ENCODE results near the gene ZNF579. TPM values are rescaled to one million over a fixed set of nuclear protein-coding genes. Genes with fewer than 3 reads are reported as not detected.
A peak's percentile ranks its signal among the peaks of the same experiment; 100 is the strongest.

ZNF579 gene
- total RNA-seq, 1 donor from 2014 or later, result 12.7 TPM

DNA sequence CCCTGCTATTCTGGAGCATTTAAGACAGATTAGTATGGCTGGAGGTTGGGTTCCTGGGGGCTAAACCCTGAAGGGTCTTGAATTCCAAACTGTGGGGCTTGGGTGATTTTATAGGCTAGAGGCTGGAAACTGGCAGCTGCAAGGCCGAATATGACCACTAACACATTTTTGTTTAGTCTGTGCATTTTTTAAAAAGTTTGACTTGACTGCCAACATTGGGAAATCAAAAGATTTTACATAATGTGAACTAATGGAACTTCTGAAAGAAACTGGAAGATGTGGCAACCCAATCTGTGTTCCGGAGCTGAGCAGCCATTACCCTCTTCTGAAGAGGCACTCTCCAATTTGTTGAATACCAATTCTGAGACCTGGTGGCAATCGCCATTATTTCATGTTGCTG, 38.6 kb upstream of the ZNF579 start:
- Histone ChIP-seq H3K9me3 (no peaks in the 10 kb centered on the region), H3K36me3 (peaks cover 43% of the 10 kb centered on the region), H3K4me3 (no peak overlapping the region), H3K27me3 (ENCODE audit: low read depth) (no peaks in the 10 kb centered on the region), H3K27ac (no peak overlapping the region), H3K4me1 (peaks cover 32% of the 10 kb centered on the region)
- DNase-seq, result no peak
- no peak for ATAC-seq
- intact Hi-C loops (cut with DNase I), result no loop called here
- TF ChIP-seq, protein P1, sequence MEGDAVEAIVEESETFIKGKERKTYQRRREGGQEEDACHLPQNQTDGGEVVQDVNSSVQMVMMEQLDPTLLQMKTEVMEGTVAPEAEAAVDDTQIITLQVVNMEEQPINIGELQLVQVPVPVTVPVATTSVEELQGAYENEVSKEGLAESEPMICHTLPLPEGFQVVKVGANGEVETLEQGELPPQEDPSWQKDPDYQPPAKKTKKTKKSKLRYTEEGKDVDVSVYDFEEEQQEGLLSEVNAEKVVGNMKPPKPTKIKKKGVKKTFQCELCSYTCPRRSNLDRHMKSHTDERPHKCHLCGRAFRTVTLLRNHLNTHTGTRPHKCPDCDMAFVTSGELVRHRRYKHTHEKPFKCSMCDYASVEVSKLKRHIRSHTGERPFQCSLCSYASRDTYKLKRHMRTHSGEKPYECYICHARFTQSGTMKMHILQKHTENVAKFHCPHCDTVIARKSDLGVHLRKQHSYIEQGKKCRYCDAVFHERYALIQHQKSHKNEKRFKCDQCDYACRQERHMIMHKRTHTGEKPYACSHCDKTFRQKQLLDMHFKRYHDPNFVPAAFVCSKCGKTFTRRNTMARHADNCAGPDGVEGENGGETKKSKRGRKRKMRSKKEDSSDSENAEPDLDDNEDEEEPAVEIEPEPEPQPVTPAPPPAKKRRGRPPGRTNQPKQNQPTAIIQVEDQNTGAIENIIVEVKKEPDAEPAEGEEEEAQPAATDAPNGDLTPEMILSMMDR (IDR thresholded peaks at IDR 0.05), result no peak

DNA sequence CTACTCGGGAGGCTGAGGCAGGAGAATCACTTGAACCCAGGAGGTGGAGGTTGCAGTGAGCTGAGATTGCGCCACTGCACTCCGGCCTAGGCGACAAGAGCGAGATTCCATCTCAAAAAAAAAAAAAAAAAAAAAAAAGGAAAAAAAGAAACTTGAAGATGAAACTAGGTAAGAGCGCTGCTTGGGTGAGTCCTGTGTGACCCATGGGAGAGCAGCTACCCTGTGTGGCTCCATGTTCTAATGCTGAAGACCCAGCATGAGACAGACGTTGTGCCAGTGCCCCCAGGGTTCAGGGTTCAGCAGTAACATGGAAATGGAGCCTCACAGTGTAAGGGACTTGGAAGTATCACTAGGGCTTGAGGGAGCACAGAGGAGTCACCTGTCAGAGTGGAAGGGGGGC, 37.8 kb upstream of the ZNF579 start:
- intact Hi-C loops (cut with DNase I), result no loop called here
- peaks cover 27% of the 10 kb centered on the region for H3K4me1 ChIP-seq
- H3K4me3 ChIP-seq, result no peak overlapping the region
- no peaks in the 10 kb centered on the region for H3K27me3 ChIP-seq (ENCODE audit: low read depth)
- ATAC-seq (no peak), DNase-seq (no peak)
- H3K36me3 ChIP-seq, result peaks cover 43% of the 10 kb centered on the region
- H3K27ac ChIP-seq, result peak overlapping the region; percentile 56
- H3K9me3 ChIP-seq, result no peaks in the 10 kb centered on the region
- TF ChIP-seq, protein P1 (IDR thresholded peaks at IDR 0.05), result no peak

DNA sequence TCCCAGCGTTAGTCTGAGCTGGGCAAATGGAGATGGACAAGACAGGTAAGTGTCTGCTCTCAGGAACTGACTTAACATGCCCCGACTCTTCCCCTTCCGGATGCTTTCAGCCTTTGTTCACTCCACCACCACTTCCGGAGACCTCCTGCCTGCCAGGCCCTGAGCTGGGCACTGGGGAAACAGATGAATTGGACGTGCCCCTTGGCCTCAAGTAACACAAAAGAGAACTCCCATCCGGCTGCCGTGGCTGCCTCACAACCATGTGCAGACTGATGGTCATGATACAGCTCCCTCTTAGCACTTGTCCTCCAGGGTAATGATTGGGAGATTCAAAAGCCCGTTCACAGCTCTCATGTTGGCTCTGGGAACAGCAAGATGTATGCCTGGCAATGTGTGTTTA, 36.8 kb upstream of the ZNF579 start:
- Histone ChIP-seq H3K9me3 (no peaks in the 10 kb centered on the region), H3K27me3 (ENCODE audit: low read depth) (no peaks in the 10 kb centered on the region), H3K36me3 (peaks cover 41% of the 10 kb centered on the region), H3K27ac (no peak overlapping the region), H3K4me1 (peaks cover 29% of the 10 kb centered on the region), H3K4me3 (no peak overlapping the region)
- ATAC-seq (no peak), DNase-seq (no peak)
- intact Hi-C loops (cut with DNase I), result no loop called here
- TF ChIP-seq, protein P1 (IDR thresholded peaks at IDR 0.05), result no peak

DNA sequence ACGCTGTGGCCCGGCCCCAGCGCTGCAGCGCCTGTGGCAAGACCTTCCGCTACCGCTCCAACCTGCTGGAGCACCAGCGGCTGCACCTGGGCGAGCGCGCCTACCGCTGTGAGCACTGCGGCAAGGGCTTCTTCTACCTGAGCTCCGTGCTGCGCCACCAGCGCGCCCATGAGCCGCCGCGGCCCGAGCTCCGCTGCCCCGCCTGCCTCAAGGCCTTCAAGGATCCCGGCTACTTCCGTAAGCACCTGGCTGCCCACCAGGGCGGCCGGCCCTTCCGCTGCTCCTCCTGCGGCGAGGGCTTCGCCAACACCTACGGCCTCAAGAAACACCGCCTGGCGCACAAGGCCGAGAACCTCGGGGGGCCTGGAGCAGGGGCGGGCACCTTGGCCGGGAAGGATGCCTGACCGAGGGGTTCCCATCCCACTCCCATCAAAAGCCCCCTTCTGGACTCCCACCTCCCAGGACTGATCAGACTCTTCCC, 35.8 kb upstream of the ZNF579 start:
- intact Hi-C loops (cut with DNase I), result no loop called here
- TF ChIP-seq, protein P1 (IDR thresholded peaks at IDR 0.05), result no peak
- Histone ChIP-seq H3K27me3 (ENCODE audit: low read depth) (no peaks in the 10 kb centered on the region), H3K9me3 (no peaks in the 10 kb centered on the region), H3K4me1 (peaks cover 34% of the 10 kb centered on the region), H3K27ac (no peak overlapping the region), H3K4me3 (no peak overlapping the region), H3K36me3 (peaks cover 33% of the 10 kb centered on the region)
- ATAC-seq (no peak), DNase-seq (no peak)

DNA sequence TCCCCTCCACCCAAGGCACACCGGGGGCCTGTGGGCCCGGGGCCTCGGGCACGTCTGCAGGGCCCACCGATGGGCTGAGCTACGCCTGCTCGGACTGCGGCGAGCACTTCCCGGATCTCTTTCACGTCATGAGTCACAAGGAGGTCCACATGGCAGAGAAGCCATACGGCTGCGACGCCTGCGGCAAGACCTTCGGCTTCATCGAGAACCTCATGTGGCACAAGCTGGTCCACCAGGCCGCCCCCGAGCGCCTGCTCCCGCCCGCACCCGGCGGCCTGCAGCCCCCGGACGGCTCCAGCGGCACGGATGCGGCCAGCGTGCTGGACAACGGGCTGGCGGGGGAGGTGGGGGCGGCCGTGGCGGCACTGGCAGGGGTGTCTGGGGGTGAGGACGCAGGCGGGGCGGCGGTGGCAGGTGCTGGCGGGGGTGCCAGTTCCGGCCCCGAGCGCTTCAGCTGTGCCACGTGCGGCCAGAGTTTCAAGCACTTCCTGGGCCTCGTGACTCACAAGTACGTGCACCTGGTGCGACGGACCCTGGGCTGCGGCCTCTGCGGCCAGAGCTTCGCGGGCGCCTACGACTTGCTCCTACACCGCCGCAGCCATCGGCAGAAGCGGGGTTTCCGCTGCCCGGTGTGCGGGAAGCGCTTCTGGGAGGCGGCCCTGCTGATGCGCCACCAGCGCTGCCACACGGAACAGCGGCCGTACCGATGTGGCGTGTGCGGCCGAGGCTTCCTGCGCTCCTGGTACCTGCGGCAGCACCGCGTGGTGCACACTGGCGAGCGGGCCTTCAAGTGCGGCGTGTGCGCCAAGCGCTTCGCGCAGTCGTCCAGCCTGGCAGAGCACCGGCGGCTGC, 35.1 kb upstream of the ZNF579 start:
- ATAC-seq (no peak), DNase-seq (no peak)
- H3K36me3 ChIP-seq, result peaks cover 33% of the 10 kb centered on the region
- no peak overlapping the region for H3K27ac ChIP-seq
- H3K4me3 ChIP-seq, result no peak overlapping the region
- H3K9me3 ChIP-seq, result no peaks in the 10 kb centered on the region
- intact Hi-C loops (cut with DNase I), result no loop called here
- TF ChIP-seq, protein P1 (IDR thresholded peaks at IDR 0.05), result no peak
- H3K27me3 ChIP-seq (ENCODE audit: low read depth), result no peaks in the 10 kb centered on the region
- H3K4me1 ChIP-seq, result peaks cover 39% of the 10 kb centered on the region
